ENCODE results near the gene ARHGAP22. TPM values are rescaled to one million over a fixed set of nuclear protein-coding genes. Genes with fewer than 3 reads are reported as not detected.

ARHGAP22 gene
- total RNA-seq, 2 experiments from 2014 or later, result 0.19 to 0.46 TPM

DNA sequence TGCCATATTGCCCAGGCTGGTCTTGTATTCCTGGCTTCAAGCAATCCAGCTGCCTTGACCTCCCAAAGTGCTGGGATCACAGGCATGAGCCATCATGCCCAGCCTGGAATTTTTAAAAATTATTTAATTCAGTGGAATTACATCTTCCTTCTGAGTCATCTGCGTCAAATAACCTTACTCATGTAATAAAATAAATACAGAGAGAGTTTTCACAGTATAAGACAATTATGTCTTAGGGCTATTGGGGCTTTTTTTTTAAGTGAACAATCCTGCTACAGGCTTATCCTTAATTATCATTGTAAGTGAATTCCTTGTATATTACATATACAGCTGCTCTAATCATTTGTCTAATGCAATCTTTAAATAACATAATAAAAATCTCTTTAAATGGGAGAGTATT lies 190.1 kb downstream of the ARHGAP22 start:
- Histone ChIP-seq H3K27ac (ENCODE audit: low read depth, low read length, poor library complexity, severe bottlenecking) (no peak overlapping the region), H3K79me2 (ENCODE audit: insufficient read depth, low read depth, low read length) (no peaks in the 10 kb centered on the region), H2AFZ (ENCODE audit: low read length) (no peak overlapping the region), H3K36me3 (ENCODE audit: insufficient read depth, low read length) (peaks cover 13% of the 10 kb centered on the region), H3K4me1 (ENCODE audit: insufficient read depth, low read length, poor library complexity, severe bottlenecking) (no peaks in the 10 kb centered on the region), H3K9me2 (ENCODE audit: insufficient read depth, low read length) (no peaks in the 10 kb centered on the region), H3K4me2 (ENCODE audit: low read length) (no peak overlapping the region), H3K4me3 (ENCODE audit: low read depth, low read length, poor library complexity, severe bottlenecking) (no peak overlapping the region), H3K9me3 (ENCODE audit: low read length) (no peaks in the 10 kb centered on the region), H4K20me1 (ENCODE audit: insufficient read depth, low read length) (no peaks in the 10 kb centered on the region)
- no TSS peak for BruUV-seq (replicated peaks)
- DNase-seq (ENCODE audit: low spot score), result no peak
- CTCF ChIA-PET (ENCODE audit: unreplicated experiment), result no interaction called here
- intact Hi-C loops (cut with micrococcal nuclease; ENCODE audit: unreplicated experiment), result no loop called here
- TF ChIP-seq, protein P1, sequence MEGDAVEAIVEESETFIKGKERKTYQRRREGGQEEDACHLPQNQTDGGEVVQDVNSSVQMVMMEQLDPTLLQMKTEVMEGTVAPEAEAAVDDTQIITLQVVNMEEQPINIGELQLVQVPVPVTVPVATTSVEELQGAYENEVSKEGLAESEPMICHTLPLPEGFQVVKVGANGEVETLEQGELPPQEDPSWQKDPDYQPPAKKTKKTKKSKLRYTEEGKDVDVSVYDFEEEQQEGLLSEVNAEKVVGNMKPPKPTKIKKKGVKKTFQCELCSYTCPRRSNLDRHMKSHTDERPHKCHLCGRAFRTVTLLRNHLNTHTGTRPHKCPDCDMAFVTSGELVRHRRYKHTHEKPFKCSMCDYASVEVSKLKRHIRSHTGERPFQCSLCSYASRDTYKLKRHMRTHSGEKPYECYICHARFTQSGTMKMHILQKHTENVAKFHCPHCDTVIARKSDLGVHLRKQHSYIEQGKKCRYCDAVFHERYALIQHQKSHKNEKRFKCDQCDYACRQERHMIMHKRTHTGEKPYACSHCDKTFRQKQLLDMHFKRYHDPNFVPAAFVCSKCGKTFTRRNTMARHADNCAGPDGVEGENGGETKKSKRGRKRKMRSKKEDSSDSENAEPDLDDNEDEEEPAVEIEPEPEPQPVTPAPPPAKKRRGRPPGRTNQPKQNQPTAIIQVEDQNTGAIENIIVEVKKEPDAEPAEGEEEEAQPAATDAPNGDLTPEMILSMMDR (conservative IDR thresholded peaks at IDR 0.05; ENCODE audit: low read length), result no peak
- TF ChIP-seq EZH2phosphoT487 (IDR thresholded peaks at IDR 0.05; ENCODE audit: borderline replicate concordance, low read depth, low read length), result no peak
- POLR2A ChIA-PET, result no interaction called here

DNA sequence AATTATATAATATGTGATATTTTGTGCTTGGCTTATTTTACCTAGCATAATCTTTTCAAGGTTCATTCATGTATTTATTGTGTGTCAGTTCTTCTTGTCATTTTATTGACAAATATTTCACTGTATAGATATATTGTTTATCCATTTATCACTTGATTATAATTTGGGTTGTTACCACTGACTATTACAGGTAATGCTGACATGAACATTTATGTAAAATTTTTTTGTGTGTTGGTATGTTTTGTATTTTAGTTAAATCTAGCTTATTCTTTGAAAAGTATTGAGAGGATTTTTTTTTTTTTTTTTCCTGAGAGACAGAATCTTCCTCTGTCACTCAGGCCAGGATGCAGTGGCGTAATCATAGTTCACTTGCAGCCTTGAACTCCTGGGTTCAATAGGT lies 190.7 kb downstream of the ARHGAP22 start:
- Histone ChIP-seq H3K36me3 (ENCODE audit: insufficient read depth, low read length) (peaks cover 13% of the 10 kb centered on the region), H4K20me1 (ENCODE audit: insufficient read depth, low read length) (no peaks in the 10 kb centered on the region), H3K9me3 (ENCODE audit: low read length) (no peaks in the 10 kb centered on the region), H3K27ac (ENCODE audit: low read depth, low read length, poor library complexity, severe bottlenecking) (no peak overlapping the region), H3K79me2 (ENCODE audit: insufficient read depth, low read depth, low read length) (no peaks in the 10 kb centered on the region), H3K9me2 (ENCODE audit: insufficient read depth, low read length) (no peaks in the 10 kb centered on the region), H2AFZ (ENCODE audit: low read length) (no peak overlapping the region), H3K4me2 (ENCODE audit: low read length) (no peak overlapping the region), H3K4me1 (ENCODE audit: insufficient read depth, low read length, poor library complexity, severe bottlenecking) (no peaks in the 10 kb centered on the region), H3K4me3 (ENCODE audit: low read depth, low read length, poor library complexity, severe bottlenecking) (no peak overlapping the region)
- TF ChIP-seq, protein P1 (conservative IDR thresholded peaks at IDR 0.05; ENCODE audit: low read length), result no peak
- TF ChIP-seq EZH2phosphoT487 (IDR thresholded peaks at IDR 0.05; ENCODE audit: borderline replicate concordance, low read depth, low read length), result no peak
- ChIA-PET CTCF (ENCODE audit: unreplicated experiment) (no interaction called here), POLR2A (interaction anchor here (0.6 to 0.7 kb wide), 4 partner anchors 12 to 1714 kb away, joined by 3 to 7 read pairs (median 4); no protein-coding TSS in a partner anchor)
- intact Hi-C loops (cut with micrococcal nuclease; ENCODE audit: unreplicated experiment), result no loop called here
- no TSS peak for BruUV-seq (replicated peaks)
- DNase-seq (ENCODE audit: low spot score), result no peak

DNA sequence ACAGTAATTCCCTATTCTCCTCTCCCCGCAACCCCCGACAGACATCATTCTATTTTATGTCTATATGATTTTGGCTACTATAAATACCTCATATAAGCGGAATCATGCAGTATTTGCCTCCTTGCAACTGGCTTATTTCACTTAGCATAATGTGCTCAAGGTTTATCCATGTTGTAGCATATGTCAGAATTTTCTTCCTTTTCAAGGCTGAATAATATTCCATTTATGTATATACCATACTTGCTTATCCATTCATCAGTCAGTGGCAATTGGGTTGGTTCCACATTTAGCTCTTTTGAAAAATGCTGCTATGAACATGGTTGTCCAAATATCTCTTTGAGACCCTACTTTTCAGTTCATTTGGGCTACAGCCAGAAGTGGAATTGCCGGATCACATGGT lies 191.9 kb downstream of the ARHGAP22 start:
- Histone ChIP-seq H4K20me1 (ENCODE audit: insufficient read depth, low read length) (no peaks in the 10 kb centered on the region), H3K4me3 (ENCODE audit: low read depth, low read length, poor library complexity, severe bottlenecking) (no peak overlapping the region), H3K4me1 (ENCODE audit: insufficient read depth, low read length, poor library complexity, severe bottlenecking) (no peaks in the 10 kb centered on the region), H3K79me2 (ENCODE audit: insufficient read depth, low read depth, low read length) (no peaks in the 10 kb centered on the region), H3K4me2 (ENCODE audit: low read length) (no peak overlapping the region), H3K9me3 (ENCODE audit: low read length) (no peaks in the 10 kb centered on the region), H3K36me3 (ENCODE audit: insufficient read depth, low read length) (peaks cover 13% of the 10 kb centered on the region), H3K27ac (ENCODE audit: low read depth, low read length, poor library complexity, severe bottlenecking) (no peak overlapping the region), H2AFZ (ENCODE audit: low read length) (no peak overlapping the region), H3K9me2 (ENCODE audit: insufficient read depth, low read length) (no peaks in the 10 kb centered on the region)
- BruUV-seq (replicated peaks), result no TSS peak
- ChIA-PET CTCF (ENCODE audit: unreplicated experiment) (no interaction called here), POLR2A (no interaction called here)
- intact Hi-C loops (cut with micrococcal nuclease; ENCODE audit: unreplicated experiment), result no loop called here
- DNase-seq (ENCODE audit: low spot score), result no peak
- TF ChIP-seq, protein P1 (conservative IDR thresholded peaks at IDR 0.05; ENCODE audit: low read length), result no peak
- no peak for TF ChIP-seq EZH2phosphoT487 (IDR thresholded peaks at IDR 0.05; ENCODE audit: borderline replicate concordance, low read depth, low read length)

Data from OCI-LY7 (cell line).